Measurements from ENCODE around the gene TFE3.
"Not testable (repeated sequence)": the region's sequence is repeated elsewhere in the genome, so short reads cannot be mapped to it uniquely, and the experiment has no call there.

Gene TFE3

DNA sequence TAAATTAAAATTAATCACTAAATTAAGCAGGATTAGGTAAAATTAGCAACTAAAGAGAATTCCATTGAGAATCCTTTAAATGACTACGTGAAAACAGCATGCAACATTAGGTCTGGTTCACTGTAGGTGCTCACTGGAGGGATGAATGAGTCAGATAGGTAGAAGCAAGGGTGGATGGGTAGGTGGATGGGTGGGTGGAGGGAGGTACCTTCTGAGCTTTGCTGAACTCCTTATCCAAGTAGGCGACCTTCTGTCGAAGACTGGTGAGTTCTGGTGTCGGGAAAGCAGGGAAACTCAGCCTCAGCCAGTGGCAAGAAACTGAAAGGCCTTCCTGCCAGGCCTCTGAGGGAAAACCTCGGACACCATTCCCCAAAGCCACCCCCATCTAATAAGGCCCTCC lies 44.1 kb downstream of the TFE3 start:
- no peak for DNase-seq

DNA sequence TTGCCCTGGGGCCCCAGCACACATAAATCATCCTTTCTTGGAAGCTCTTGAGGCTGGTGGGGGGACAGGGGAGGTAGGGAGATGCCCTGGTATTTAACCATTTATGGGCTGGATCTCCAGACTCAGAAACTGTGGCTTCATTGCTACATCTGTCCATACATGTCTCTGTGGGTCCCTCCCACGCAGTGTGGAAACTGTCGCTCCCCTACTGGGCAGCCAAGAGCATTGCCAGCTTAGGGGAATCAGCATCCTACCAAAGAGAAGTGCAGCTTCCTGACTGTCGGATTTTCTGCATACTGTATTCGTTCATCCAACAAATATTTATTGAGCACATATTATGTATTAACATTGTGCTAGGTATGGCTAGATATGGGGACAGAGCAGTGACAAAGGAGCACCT lies 44.8 kb downstream of the TFE3 start:
- no peak for DNase-seq

- no peak for DNase-seq
These were observed 45.3 kb downstream of the TFE3 start for GRCh38 chrX:48997865-48998264.

GRCh38 chrX:48997455-48997854 lies 45.7 kb downstream of the TFE3 start:
- DNase-seq = no peak

DNA sequence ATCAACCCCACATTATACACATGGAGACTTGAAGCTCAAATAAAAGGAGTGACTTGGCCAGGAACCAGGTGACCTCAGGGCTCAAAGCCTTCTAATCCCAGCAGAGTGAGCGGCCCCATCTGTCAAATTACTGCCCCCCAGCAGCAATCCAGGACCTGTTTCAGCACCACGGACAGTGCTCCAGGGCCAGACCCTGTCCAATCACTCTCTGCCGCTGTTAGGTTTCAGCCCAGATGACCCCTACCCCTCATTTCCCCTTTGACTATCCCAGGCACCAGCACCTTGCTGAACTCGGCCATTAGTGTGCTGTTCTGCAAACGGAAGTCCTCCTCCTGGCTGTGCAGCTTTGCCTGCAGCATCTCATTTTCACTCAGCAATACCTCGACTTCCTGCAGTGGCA lies 46.2 kb downstream of the TFE3 start:
- no peak for DNase-seq

- no peak for DNase-seq
These were observed 50.8 kb downstream of the TFE3 start for GRCh38 chrX:48992341-48992740.

DNA sequence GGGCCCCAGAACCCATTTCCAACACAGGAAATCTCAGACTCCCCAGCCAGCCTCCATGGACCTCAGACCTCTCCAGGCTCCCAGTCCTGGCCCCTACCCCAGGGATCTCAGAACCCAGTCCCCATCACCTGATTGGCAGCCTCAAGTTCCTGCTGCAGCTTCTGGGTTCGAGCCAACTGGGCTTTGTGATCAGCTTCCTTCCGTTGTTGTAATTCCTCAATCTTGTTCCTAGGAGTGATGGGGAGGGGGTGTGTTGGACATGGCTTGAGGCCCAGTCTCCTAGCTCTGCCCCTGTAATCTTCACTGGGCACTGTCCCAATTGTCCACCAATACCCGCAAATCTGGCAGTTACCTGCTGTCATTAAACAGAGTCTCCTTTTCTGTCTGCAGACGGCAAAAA lies 53.7 kb downstream of the TFE3 start:
- no peak for DNase-seq

DNA sequence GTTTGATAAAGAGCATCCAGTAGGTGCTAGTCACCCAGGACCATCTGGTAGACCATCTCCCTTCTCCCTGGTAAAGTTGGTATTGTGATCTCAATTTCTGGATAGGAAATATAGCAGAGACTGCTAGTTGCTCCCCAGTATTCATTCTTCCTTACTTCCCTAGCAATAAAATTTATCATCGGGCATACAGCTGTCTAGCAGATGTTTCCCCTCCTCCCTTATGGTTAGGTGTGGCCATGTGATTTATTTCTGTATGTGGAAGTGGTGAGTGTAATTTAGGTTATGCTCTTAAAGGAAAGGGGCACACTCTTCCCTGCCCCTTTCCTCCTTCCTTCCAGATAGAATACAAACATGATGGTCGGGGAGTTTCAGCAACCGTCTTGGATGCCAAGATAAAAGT lies 59.3 kb downstream of the TFE3 start:
- no peak for DNase-seq

DNA sequence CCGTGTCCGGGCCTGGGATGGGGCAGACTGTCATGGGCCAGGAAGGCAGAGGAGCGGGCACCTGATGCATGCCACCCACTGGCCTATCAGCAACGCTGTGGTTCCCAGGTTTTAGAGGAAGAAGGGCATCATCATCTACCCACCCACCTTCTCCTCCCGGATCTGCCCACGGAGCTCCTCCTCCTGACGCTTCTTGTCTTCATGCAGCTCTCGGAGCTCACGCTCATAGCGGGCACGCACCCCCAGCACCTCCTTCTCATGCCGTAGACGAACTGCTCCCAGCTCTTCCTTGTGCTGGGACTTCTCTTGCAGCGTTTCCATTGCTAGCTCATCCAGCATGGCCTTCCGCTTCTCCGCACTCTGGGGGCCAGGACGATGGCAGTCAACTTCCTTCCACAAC lies 60.1 kb downstream of the TFE3 start:
- DNase-seq = no peak

DNA sequence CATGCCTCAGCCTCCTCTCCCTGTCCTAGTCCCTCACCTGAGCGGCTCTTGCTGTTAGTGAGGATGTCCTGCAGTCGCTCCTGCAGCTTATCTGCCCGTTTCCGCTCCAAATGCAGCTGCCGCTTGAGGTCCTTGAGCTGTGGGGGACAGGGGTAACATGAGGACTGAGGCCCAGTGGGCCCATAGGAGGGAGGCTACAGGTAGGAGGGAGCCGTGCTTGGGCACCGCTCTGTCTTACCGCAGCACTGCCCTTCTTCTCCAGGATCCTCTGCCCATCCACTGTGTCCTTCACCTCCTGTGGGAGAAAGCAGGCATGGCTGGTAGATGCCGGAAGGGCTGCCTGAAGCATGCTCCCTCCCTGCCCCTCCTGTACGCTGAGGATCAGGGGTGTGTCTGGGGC lies 62.0 kb downstream of the TFE3 start:
- DNase-seq = no peak

DNA sequence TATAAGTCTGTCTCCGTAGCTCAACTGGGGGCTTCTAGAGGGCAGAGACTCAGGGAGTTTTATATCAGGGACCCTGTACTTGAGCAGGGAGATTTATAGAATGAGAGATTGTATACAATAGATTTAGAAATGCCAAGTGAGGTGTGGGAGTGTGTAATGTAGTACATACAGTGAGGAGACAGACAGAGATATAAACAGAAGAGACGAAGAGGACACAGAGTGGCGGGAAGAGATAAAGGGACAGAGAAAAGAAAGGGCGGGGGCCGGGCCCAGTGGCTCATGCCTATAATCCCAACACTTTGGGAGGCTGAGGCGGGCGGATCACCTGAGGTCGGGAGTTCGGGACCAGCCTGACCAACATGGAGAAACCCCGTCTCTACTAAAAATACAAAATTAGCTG lies 62.8 kb downstream of the TFE3 start:
- DNase-seq = not testable (repeated sequence)

All from NCI-H1694 treated with DMSO at 0.1 percent for 48 hours (cell line).